Caco-2 (cell line): ENCODE measurements around the gene LMLN. TPM values are rescaled to one million over a fixed set of nuclear protein-coding genes. Genes with fewer than 3 reads are reported as not detected.

Experiments used
- BruUV-seq: library from RNA; stranded (reverse); fragments of 400-500 nt; replicated peaks from 2 replicates; lab custom pipeline; 2021; lab: Mats Ljungman, UMichigan
- CTCF ChIA-PET: fragments of 300-600 bp; sonication (Branson Sonifier 250); formaldehyde crosslinking; loops from one replicate; lab custom pipeline; 2022; ENCODE audit warnings: antibody characterized with exemption; lab: Charles Lee
- POLR2A ChIA-PET: fragments of 300-600 bp; sonication (Branson Sonifier 250); formaldehyde crosslinking; loops from one replicate; lab custom pipeline; 2022; ENCODE audit warnings: antibody characterized with exemption; lab: Charles Lee
- DNase-seq, 2 experiments: peaks; one replicate each; pipeline versions ENCODE4 v3.0.0 to v3.0.0-alpha.2; 2020 to 2022
- H3K27me3 ChIP-seq: replicated peaks from 2 replicates; pipeline ENCODE4 v1.6.0; 2011; ENCODE audit warnings: low read length; ENCODE audit not compliant: control insufficient read depth, insufficient read depth
- H3K36me3 ChIP-seq: 2 replicates; pipeline ENCODE4 v1.5.1; 2011; ENCODE audit warnings: low read length; ENCODE audit not compliant: control insufficient read depth, insufficient read depth
- H3K4me1 ChIP-seq: fragments of 250-450 bp; sonication (Bioruptor Pico); 2 replicates; pipeline ENCODE4 v1.5.1; 2020; ENCODE audit warnings: mild to moderate bottlenecking
- H3K4me3 ChIP-seq: 2 replicates; pipeline ENCODE4 v1.5.1; 2011; ENCODE audit warnings: low read depth, mild to moderate bottlenecking, control low read depth, low read length
- H3K9me3 ChIP-seq: fragments of 250-450 bp; sonication (Bioruptor Pico); 2 replicates; pipeline ENCODE4 v1.5.1; 2020; ENCODE audit warnings: mild to moderate bottlenecking, moderate library complexity
- H3K27ac Mint-ChIP-seq: one replicate; pipeline ENCODE4 v1.8.0; 2022; ENCODE audit warnings: mixed read lengths; ENCODE audit not compliant: unreplicated experiment
- H3K27me3 Mint-ChIP-seq: one replicate; pipeline ENCODE4 v1.8.0; 2022; ENCODE audit warnings: mixed read lengths; ENCODE audit not compliant: insufficient read depth, unreplicated experiment
- H3K36me3 Mint-ChIP-seq: one replicate; pipeline ENCODE4 v1.8.0; 2022; ENCODE audit warnings: mild to moderate bottlenecking, mixed read lengths; ENCODE audit not compliant: insufficient read depth, unreplicated experiment
- H3K4me1 Mint-ChIP-seq: one replicate; pipeline ENCODE4 v1.8.0; 2022; ENCODE audit warnings: low read depth, mixed read lengths; ENCODE audit not compliant: unreplicated experiment
- H3K4me3 Mint-ChIP-seq: one replicate; pipeline ENCODE4 v1.8.0; 2022; ENCODE audit warnings: mild to moderate bottlenecking, moderate library complexity, mixed read lengths; ENCODE audit not compliant: unreplicated experiment
- H3K9me3 Mint-ChIP-seq: one replicate; pipeline ENCODE4 v1.8.0; 2022; ENCODE audit warnings: mixed read lengths; ENCODE audit not compliant: unreplicated experiment
- intact Hi-C: fragments of 100-400 bp; cut with micrococcal nuclease; formaldehyde crosslinking; loops from one replicate; pipeline ENCODE4 v1.10.0; 2022; ENCODE audit not compliant: unreplicated experiment
- total RNA-seq: library from RNA; stranded (reverse); gene quantifications from 2 replicates; pipeline ENCODE4 v1.2.3, GENCODE V29; 2022
- TF ChIP-seq, protein P1 (sequence below), 2 experiments: fragments of 200-600 bp in 1 of 2; IDR thresholded peaks; 1 replicate in 1 of 2; 2 replicates in 1 of 2; pipeline versions ENCODE4 v1.5.1 to v1.8.0; 2011 to 2022; ENCODE audit warnings: antibody characterized with exemption in 1 of 2, control low read depth in 1 of 2, inconsistent platforms in 1 of 2, low read depth in 1 of 2, low read length in 1 of 2, mild to moderate bottlenecking in 1 of 2, moderate library complexity in 1 of 2; ENCODE audit not compliant: insufficient read depth in 1 of 2, severe bottlenecking in 1 of 2, unreplicated experiment in 1 of 2

The LMLN gene
- total RNA-seq, 1 experiment from 2014 or later = 2.4 TPM

GRCh38 chr3:197953325-197953724 lies 6.7 kb upstream of the LMLN start:
- no peak overlapping the region for H3K4me3 ChIP-seq
- peaks cover 14% of the 10 kb centered on the region for H3K4me1 ChIP-seq
- ChIA-PET CTCF (no interaction called here), POLR2A (interaction anchor here (0.6 kb wide), 1 partner anchor 105 kb away, joined by 5 read pairs; no protein-coding TSS in a partner anchor)
- peaks cover 4% of the 10 kb centered on the region for H3K36me3 ChIP-seq
- H3K27ac Mint-ChIP-seq = peak overlapping the region; percentile 45
- no peak for DNase-seq
- intact Hi-C loops = no loop called here
- no peaks in the 10 kb centered on the region for H3K9me3 Mint-ChIP-seq
- BruUV-seq = no TSS peak
- no peaks in the 10 kb centered on the region for H3K27me3 ChIP-seq
- TF ChIP-seq, protein P1, sequence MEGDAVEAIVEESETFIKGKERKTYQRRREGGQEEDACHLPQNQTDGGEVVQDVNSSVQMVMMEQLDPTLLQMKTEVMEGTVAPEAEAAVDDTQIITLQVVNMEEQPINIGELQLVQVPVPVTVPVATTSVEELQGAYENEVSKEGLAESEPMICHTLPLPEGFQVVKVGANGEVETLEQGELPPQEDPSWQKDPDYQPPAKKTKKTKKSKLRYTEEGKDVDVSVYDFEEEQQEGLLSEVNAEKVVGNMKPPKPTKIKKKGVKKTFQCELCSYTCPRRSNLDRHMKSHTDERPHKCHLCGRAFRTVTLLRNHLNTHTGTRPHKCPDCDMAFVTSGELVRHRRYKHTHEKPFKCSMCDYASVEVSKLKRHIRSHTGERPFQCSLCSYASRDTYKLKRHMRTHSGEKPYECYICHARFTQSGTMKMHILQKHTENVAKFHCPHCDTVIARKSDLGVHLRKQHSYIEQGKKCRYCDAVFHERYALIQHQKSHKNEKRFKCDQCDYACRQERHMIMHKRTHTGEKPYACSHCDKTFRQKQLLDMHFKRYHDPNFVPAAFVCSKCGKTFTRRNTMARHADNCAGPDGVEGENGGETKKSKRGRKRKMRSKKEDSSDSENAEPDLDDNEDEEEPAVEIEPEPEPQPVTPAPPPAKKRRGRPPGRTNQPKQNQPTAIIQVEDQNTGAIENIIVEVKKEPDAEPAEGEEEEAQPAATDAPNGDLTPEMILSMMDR (IDR thresholded peaks at IDR 0.05; ENCODE audit: insufficient read depth in 1 of 2, low read depth in 1 of 2, low read length in 1 of 2, severe bottlenecking in 1 of 2, unreplicated experiment in 1 of 2) = no peak
- H3K27me3 Mint-ChIP-seq = no peaks in the 10 kb centered on the region
- peaks cover 88% of the 10 kb centered on the region for H3K36me3 Mint-ChIP-seq
- H3K4me1 Mint-ChIP-seq = peaks cover 15% of the 10 kb centered on the region
- H3K9me3 ChIP-seq = no peaks in the 10 kb centered on the region
- peak overlapping the region; percentile 50 for H3K4me3 Mint-ChIP-seq

- TF ChIP-seq, protein P1 (IDR thresholded peaks at IDR 0.05; ENCODE audit: insufficient read depth in 1 of 2, low read depth in 1 of 2, low read length in 1 of 2, severe bottlenecking in 1 of 2, unreplicated experiment in 1 of 2) = no peak
- no TSS peak for BruUV-seq
Measured at GRCh38 chr3:197953881-197954280, 6.1 kb upstream of the LMLN start.

GRCh38 chr3:197955892-197956477 lies 4.0 kb upstream of the LMLN start:
- no peak overlapping the region for H3K27ac Mint-ChIP-seq

More at GRCh38 chr3:197953881-197954280, 6.1 kb upstream of the LMLN start:
- Mint-ChIP-seq H3K27ac (peak overlapping the region; percentile 45), H3K4me1 (peaks cover 19% of the 10 kb centered on the region), H3K9me3 (no peaks in the 10 kb centered on the region), H3K27me3 (no peaks in the 10 kb centered on the region), H3K36me3 (peaks cover 91% of the 10 kb centered on the region), H3K4me3 (peak overlapping the region; percentile 50)
- Histone ChIP-seq H3K9me3 (no peaks in the 10 kb centered on the region), H3K4me1 (peaks cover 19% of the 10 kb centered on the region), H3K4me3 (no peak overlapping the region), H3K27me3 (no peaks in the 10 kb centered on the region), H3K36me3 (peaks cover 4% of the 10 kb centered on the region)
- ChIA-PET POLR2A (no interaction called here), CTCF (no interaction called here)
- intact Hi-C loops = no loop called here
- DNase-seq = no peak

More at GRCh38 chr3:197955892-197956477, 4.0 kb upstream of the LMLN start:
- no peaks in the 10 kb centered on the region for H3K27me3 Mint-ChIP-seq
- H3K36me3 ChIP-seq = peaks cover 4% of the 10 kb centered on the region
- TF ChIP-seq, protein P1 (IDR thresholded peaks at IDR 0.05; ENCODE audit: insufficient read depth in 1 of 2, low read depth in 1 of 2, low read length in 1 of 2, severe bottlenecking in 1 of 2, unreplicated experiment in 1 of 2) = no peak
- intact Hi-C loops = no loop called here
- DNase-seq = no peak
- ChIA-PET CTCF (no interaction called here), POLR2A (no interaction called here)
- no TSS peak for BruUV-seq
- peaks cover 81% of the 10 kb centered on the region for H3K36me3 Mint-ChIP-seq
- H3K27me3 ChIP-seq = no peaks in the 10 kb centered on the region
- no peak overlapping the region for H3K4me3 Mint-ChIP-seq
- no peak overlapping the region for H3K4me3 ChIP-seq
- peaks cover 19% of the 10 kb centered on the region for H3K4me1 ChIP-seq
- H3K9me3 ChIP-seq = no peaks in the 10 kb centered on the region
- H3K4me1 Mint-ChIP-seq = peaks cover 19% of the 10 kb centered on the region
- H3K9me3 Mint-ChIP-seq = no peaks in the 10 kb centered on the region
